Hepatocyte (in vitro differentiated cells): ENCODE measurements around the gene UVRAG.

Experiments
- CTCF ChIP-seq: fragments of 200-600 bp; sonication (generic); IDR thresholded peaks from 2 replicates; pipeline ENCODE4 v1.5.1; 2016; ENCODE audit warnings: antibody characterized with exemption, mild to moderate bottlenecking; ENCODE audit not compliant: poor library complexity
- EZH2 ChIP-seq: fragments of 200-600 bp; sonication (generic); IDR thresholded peaks from 2 replicates; pipeline ENCODE4 v1.6.1; 2016; ENCODE audit warnings: antibody characterized with exemption, mild to moderate bottlenecking, borderline replicate concordance
- EZH2phosphoT487 ChIP-seq: fragments of 200-600 bp; sonication (generic); IDR thresholded peaks from one replicate; pipeline ENCODE4 v1.6.1; 2018; ENCODE audit warnings: antibody characterized with exemption, mild to moderate bottlenecking, low read depth, moderate library complexity; ENCODE audit not compliant: unreplicated experiment, severe bottlenecking

GRCh38 chr11:75795276-75796090 is 19.5 kb upstream of the UVRAG start:
- TF ChIP-seq CTCF (no peak), EZH2phosphoT487 (no peak), EZH2 (no peak)
